NT2/D1 (cell line): ENCODE measurements around the gene ABCF2.

Experiments used
- YY1 ChIP-seq: IDR thresholded peaks from 2 replicates; pipeline ENCODE4 v1.6.1; 2011; ENCODE audit not compliant: insufficient read length, insufficient read depth
- ZNF274 ChIP-seq: IDR thresholded peaks from 2 replicates; pipeline ENCODE4 v1.6.1; 2011; ENCODE audit warnings: mild to moderate bottlenecking, low read depth, low read length

DNA sequence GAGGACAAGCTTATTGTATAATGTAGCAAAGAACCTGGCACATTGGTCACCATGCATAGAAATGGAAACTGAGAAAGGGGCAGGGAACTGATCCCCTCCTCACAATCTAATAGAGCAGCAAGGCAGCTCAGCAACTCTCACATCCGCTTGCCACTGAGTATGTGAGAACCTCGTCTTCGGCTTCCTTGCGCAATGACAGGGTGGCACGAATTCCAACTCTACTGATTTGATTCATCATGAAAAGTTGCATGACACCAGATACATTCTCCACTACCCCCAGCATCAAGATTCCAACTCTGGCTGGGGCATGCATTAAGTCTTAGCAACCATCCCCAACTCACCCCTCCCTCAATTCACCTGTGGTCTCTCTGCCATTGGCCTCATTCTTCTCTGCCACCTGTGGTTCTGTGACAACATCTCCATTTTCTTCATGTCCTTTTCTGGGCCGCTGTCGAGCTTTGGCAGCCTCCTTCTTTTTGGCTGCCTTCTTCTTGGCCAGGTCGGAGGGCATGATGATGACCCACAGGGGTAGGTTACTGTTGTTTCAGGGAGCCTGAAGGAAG, 976 bp downstream of the ABCF2 start:
- no peak for TF ChIP-seq YY1
- TF ChIP-seq ZNF274: no peak
